Measurements from ENCODE around the gene DIAPH3. TPM values are rescaled to one million over a fixed set of nuclear protein-coding genes. Genes with fewer than 3 reads are reported as not detected.

The DIAPH3 gene
- total RNA-seq, 1 donor from 2014 or later = 11.4 TPM

GRCh38 chr13:59842507-59842906 is 321.2 kb downstream of the DIAPH3 start:
- H3K9me3 Mint-ChIP-seq (ENCODE audit: low read depth) = no peaks in the 10 kb centered on the region
- no peak overlapping the region for H3K4me3 Mint-ChIP-seq (ENCODE audit: low read depth)
- TF ChIP-seq, protein P1, sequence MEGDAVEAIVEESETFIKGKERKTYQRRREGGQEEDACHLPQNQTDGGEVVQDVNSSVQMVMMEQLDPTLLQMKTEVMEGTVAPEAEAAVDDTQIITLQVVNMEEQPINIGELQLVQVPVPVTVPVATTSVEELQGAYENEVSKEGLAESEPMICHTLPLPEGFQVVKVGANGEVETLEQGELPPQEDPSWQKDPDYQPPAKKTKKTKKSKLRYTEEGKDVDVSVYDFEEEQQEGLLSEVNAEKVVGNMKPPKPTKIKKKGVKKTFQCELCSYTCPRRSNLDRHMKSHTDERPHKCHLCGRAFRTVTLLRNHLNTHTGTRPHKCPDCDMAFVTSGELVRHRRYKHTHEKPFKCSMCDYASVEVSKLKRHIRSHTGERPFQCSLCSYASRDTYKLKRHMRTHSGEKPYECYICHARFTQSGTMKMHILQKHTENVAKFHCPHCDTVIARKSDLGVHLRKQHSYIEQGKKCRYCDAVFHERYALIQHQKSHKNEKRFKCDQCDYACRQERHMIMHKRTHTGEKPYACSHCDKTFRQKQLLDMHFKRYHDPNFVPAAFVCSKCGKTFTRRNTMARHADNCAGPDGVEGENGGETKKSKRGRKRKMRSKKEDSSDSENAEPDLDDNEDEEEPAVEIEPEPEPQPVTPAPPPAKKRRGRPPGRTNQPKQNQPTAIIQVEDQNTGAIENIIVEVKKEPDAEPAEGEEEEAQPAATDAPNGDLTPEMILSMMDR (IDR thresholded peaks at IDR 0.05; ENCODE audit: unreplicated experiment) = no peak
- H3K4me1 Mint-ChIP-seq (ENCODE audit: low read depth) = peaks cover 7% of the 10 kb centered on the region
- H3K36me3 Mint-ChIP-seq (ENCODE audit: insufficient read depth) = no peaks in the 10 kb centered on the region
- H3K27ac Mint-ChIP-seq = no peak overlapping the region
- no peaks in the 10 kb centered on the region for H3K27me3 Mint-ChIP-seq
- no peak for DNase-seq (ENCODE audit: low spot score, unreplicated experiment)

- Mint-ChIP-seq H3K4me1 (ENCODE audit: low read depth) (peaks cover 1% of the 10 kb centered on the region), H3K9me3 (ENCODE audit: low read depth) (no peaks in the 10 kb centered on the region), H3K27ac (no peak overlapping the region), H3K27me3 (no peaks in the 10 kb centered on the region), H3K4me3 (ENCODE audit: low read depth) (no peak overlapping the region), H3K36me3 (ENCODE audit: insufficient read depth) (no peaks in the 10 kb centered on the region)
- TF ChIP-seq, protein P1 (IDR thresholded peaks at IDR 0.05; ENCODE audit: unreplicated experiment) = no peak
- DNase-seq (ENCODE audit: low spot score, unreplicated experiment) = no peak
These were observed 324.5 kb downstream of the DIAPH3 start for GRCh38 chr13:59839186-59839585.

GRCh38 chr13:59837101-59837500 is 326.6 kb downstream of the DIAPH3 start:
- peaks cover 1% of the 10 kb centered on the region for H3K4me1 Mint-ChIP-seq (ENCODE audit: low read depth)
- no peaks in the 10 kb centered on the region for H3K9me3 Mint-ChIP-seq (ENCODE audit: low read depth)
- H3K4me3 Mint-ChIP-seq (ENCODE audit: low read depth) = no peak overlapping the region
- no peaks in the 10 kb centered on the region for H3K36me3 Mint-ChIP-seq (ENCODE audit: insufficient read depth)
- H3K27ac Mint-ChIP-seq = no peak overlapping the region
- TF ChIP-seq, protein P1 (IDR thresholded peaks at IDR 0.05; ENCODE audit: unreplicated experiment) = no peak
- DNase-seq (ENCODE audit: low spot score, unreplicated experiment) = no peak
- no peaks in the 10 kb centered on the region for H3K27me3 Mint-ChIP-seq

GRCh38 chr13:59835569-59835968 is 328.2 kb downstream of the DIAPH3 start:
- TF ChIP-seq, protein P1 (IDR thresholded peaks at IDR 0.05; ENCODE audit: unreplicated experiment) = no peak
- Mint-ChIP-seq H3K4me3 (ENCODE audit: low read depth) (no peak overlapping the region), H3K9me3 (ENCODE audit: low read depth) (no peaks in the 10 kb centered on the region), H3K36me3 (ENCODE audit: insufficient read depth) (no peaks in the 10 kb centered on the region), H3K27me3 (no peaks in the 10 kb centered on the region), H3K27ac (peak overlapping the region; percentile 6), H3K4me1 (ENCODE audit: low read depth) (peaks cover 1% of the 10 kb centered on the region)
- no peak for DNase-seq (ENCODE audit: low spot score, unreplicated experiment)

- H3K27ac Mint-ChIP-seq = no peak overlapping the region
- H3K36me3 Mint-ChIP-seq (ENCODE audit: insufficient read depth) = no peaks in the 10 kb centered on the region
- H3K27me3 Mint-ChIP-seq = no peaks in the 10 kb centered on the region
- no peak for DNase-seq (ENCODE audit: low spot score, unreplicated experiment)
- TF ChIP-seq, protein P1 (IDR thresholded peaks at IDR 0.05; ENCODE audit: unreplicated experiment) = no peak
- H3K4me3 Mint-ChIP-seq (ENCODE audit: low read depth) = no peak overlapping the region
- peaks cover 1% of the 10 kb centered on the region for H3K4me1 Mint-ChIP-seq (ENCODE audit: low read depth)
- no peaks in the 10 kb centered on the region for H3K9me3 Mint-ChIP-seq (ENCODE audit: low read depth)
These were observed 328.9 kb downstream of the DIAPH3 start for GRCh38 chr13:59834801-59835200.

All from progenitor cell of endocrine pancreas (in vitro differentiated cells).